Left lung (tissue), 10 donors: ENCODE results near the gene DOCK8. TPM values are rescaled to one million over a fixed set of nuclear protein-coding genes. Genes with fewer than 3 reads are reported as not detected.

Experiments used
- ATAC-seq: fragments of 200-7000 bp; cut with Tn5 transposase; one replicate; pipeline ENCODE4 v1.9.1; 2020; ENCODE audit warnings: moderate library complexity
- DNase-seq, 4 donors: peaks; one replicate each; pipeline ENCODE4 v3.0.0-alpha.2; 2013 to 2020
- H3K27ac ChIP-seq, 2 donors: fragments of 200-600 bp; sonication (generic) in 1 of 2; one replicate each; pipeline versions ENCODE4 v1.5.0 to v1.8.0; 2020 to 2021
- H3K27me3 ChIP-seq, 2 donors: fragments of 200-600 bp; sonication (generic) in 1 of 2; one replicate each; pipeline versions ENCODE4 v1.5.0 to v1.8.0; 2020 to 2021
- H3K36me3 ChIP-seq, 2 donors: fragments of 200-600 bp; sonication (generic) in 1 of 2; one replicate each; pipeline versions ENCODE4 v1.5.0 to v1.8.0; 2020 to 2021
- H3K4me1 ChIP-seq, 2 donors: fragments of 200-600 bp; one replicate each; pipeline ENCODE4 v1.8.0; 2021
- H3K4me3 ChIP-seq, 2 donors: fragments of 200-600 bp; sonication (generic) in 1 of 2; one replicate each; pipeline versions ENCODE4 v1.5.0 to v1.8.0; 2020 to 2021; ENCODE audit warnings: mild to moderate bottlenecking in 1 of 2
- H3K9me3 ChIP-seq, 2 donors: fragments of 200-600 bp; sonication (generic) in 1 of 2; one replicate each; pipeline versions ENCODE4 v1.5.0 to v1.8.0; 2020 to 2021
- intact Hi-C, 2 donors: fragments of 100-400 bp; cut with DNase I; formaldehyde crosslinking; loops; one replicate each; pipeline versions ENCODE4 v1.11.2 to v1.14.2; 2022
- polyA plus RNA-seq, 6 donors: library from polyadenylated mRNA; unstranded; fragments of 120-200 nt; gene quantifications; one replicate each; pipeline ENCODE4 v1.2.1, GENCODE V29; 2013; ENCODE audit not compliant: insufficient read length in 6 of 6
- total RNA-seq, 2 donors: library from RNA; stranded (reverse); fragmentation: NEBNext Ultra II Directional; extraction: Animal tissue kit (Norgen Biotek cat#: 25700); gene quantifications; one replicate each; pipeline ENCODE4 v1.2.1, GENCODE V29; 2021
- TF ChIP-seq, protein P1 (sequence below), 2 donors: fragments of 200-600 bp; sonication (generic) in 1 of 2; IDR thresholded peaks; one replicate each; pipeline versions ENCODE4 v1.5.0 to v1.8.0; 2021; ENCODE audit warnings: antibody characterized with exemption in 2 of 2
- donor health status: DM: no; HTN: yes; CAD: no.
- donor health status: DM: no; HTN: no; CAD: no.

The DOCK8 gene
- total and polyA plus RNA-seq, 8 donors = 5.9 to 95.9 (median 8.5) TPM

DNA sequence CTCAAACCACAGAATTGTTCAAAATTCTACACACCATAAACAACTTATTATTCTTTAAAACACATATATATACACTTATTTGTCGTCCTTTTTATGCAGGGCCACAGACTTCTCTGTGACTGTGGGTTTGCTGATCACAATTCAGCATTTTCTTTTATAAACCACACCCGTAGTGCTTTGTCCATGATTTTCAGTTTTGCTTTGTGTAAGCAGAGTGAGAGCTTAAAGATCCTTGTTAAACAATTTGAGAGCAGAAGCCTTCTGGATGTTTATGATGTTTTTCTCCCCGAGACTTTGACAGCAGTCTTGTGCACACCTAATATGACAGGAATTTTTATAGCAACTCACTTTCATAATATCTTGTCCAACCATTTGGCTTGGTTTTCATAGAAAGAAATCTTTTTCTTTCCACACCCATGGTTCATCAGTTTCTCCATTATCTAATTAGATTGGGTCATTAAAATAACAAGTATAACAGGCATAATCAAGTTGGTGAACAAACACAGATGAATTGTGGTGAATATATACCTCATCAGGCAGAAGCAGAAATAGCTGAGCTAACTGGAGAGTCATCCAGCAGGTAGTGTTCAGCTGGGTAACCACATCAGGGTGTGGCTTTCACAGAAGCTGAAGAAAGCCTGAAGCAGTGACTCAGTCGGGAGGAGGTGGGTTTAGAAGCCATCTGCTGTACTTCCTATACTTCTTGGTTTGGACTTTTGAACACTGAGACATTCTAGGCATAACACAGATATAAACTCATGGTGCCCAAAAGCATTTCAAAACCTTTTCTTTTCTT is 232.8 kb downstream of the DOCK8 start:
- peak; percentile 94 for ATAC-seq
- no peak for DNase-seq
- intact Hi-C loops = no loop called here
- H3K4me1 ChIP-seq = peaks cover 0 to 2% of the 10 kb centered on the region in 2 donors
- H3K36me3 ChIP-seq = peaks cover 0 to 91% of the 10 kb centered on the region in 2 donors
- TF ChIP-seq, protein P1, sequence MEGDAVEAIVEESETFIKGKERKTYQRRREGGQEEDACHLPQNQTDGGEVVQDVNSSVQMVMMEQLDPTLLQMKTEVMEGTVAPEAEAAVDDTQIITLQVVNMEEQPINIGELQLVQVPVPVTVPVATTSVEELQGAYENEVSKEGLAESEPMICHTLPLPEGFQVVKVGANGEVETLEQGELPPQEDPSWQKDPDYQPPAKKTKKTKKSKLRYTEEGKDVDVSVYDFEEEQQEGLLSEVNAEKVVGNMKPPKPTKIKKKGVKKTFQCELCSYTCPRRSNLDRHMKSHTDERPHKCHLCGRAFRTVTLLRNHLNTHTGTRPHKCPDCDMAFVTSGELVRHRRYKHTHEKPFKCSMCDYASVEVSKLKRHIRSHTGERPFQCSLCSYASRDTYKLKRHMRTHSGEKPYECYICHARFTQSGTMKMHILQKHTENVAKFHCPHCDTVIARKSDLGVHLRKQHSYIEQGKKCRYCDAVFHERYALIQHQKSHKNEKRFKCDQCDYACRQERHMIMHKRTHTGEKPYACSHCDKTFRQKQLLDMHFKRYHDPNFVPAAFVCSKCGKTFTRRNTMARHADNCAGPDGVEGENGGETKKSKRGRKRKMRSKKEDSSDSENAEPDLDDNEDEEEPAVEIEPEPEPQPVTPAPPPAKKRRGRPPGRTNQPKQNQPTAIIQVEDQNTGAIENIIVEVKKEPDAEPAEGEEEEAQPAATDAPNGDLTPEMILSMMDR (IDR thresholded peaks at IDR 0.05) = no peak
- no peak overlapping the region for H3K27ac ChIP-seq
- H3K9me3 ChIP-seq = no peaks in the 10 kb centered on the region
- H3K27me3 ChIP-seq = no peaks in the 10 kb centered on the region
- no peak overlapping the region for H3K4me3 ChIP-seq

DNA sequence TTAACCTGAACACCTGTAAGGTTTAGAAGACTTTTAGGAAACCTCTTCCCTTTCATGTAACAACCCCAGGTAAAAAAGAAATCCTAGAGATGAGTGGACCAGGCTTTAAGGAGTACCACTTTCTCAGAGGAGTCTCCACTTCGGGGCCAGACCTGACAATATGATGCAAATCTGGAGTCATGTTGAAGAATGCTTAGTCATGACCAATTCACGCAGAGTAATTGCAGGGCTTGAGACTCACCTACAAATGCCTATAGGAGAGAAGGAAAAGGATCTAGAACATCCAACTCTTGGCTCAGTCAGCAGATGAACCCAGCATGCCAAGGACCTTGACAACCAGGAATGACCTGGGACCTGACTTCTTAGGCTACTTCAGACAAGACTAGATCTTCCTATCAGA is 235.4 kb downstream of the DOCK8 start:
- H3K4me3 ChIP-seq = no peak overlapping the region
- ATAC-seq (no peak), DNase-seq (no peak)
- intact Hi-C loops = no loop called here
- peaks cover 0 to 2% of the 10 kb centered on the region in 2 donors for H3K4me1 ChIP-seq
- no peaks in the 10 kb centered on the region for H3K9me3 ChIP-seq
- H3K36me3 ChIP-seq = peaks cover 0 to 91% of the 10 kb centered on the region in 2 donors
- no peak overlapping the region for H3K27ac ChIP-seq
- TF ChIP-seq, protein P1 (IDR thresholded peaks at IDR 0.05) = no peak
- no peaks in the 10 kb centered on the region for H3K27me3 ChIP-seq

DNA sequence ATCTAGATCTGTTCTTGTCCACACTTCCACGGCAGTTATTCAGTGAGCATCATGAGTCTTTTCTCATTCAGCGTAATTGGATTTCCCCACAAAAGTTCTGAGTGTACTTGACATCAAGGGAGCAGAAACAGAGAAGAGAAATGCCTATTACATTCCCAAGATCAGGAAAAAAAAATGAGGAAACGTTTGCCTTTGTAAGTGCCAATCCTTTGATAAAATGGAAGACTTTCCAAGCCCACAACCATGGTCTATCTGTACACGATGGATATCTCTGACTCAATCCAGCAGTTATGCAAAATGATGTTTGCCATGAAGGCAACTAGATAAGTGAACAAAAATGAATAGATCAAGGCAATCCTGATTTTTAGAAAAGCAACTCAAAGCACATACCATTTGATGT is 235.9 kb downstream of the DOCK8 start:
- H3K36me3 ChIP-seq = peaks cover 0 to 93% of the 10 kb centered on the region in 2 donors
- no peaks in the 10 kb centered on the region for H3K27me3 ChIP-seq
- H3K27ac ChIP-seq = no peak overlapping the region
- no peaks in the 10 kb centered on the region for H3K9me3 ChIP-seq
- intact Hi-C loops = no loop called here
- TF ChIP-seq, protein P1 (IDR thresholded peaks at IDR 0.05) = no peak
- no peak for ATAC-seq
- peaks cover 0 to 2% of the 10 kb centered on the region in 2 donors for H3K4me1 ChIP-seq
- H3K4me3 ChIP-seq = no peak overlapping the region
- DNase-seq = no peak

DNA sequence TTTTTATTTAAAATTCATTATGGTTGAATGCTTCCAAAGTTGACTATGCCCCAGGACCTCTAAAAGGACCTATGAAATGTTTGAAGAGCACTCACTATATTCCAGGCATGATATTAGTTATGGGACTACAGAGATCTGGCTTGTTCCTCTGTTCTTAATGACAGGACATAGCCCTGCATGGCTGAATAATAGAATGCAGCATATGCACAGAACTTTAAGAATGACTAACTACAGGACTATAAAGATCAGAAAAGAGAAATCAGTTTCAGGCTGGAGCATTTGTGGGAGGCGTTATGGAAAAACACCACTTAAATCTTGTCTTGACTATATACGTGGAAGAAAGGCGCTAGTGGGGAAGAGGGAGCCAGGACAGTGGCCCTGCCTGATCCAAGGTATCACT is 239.2 kb downstream of the DOCK8 start:
- Histone ChIP-seq H3K27ac (no peak overlapping the region), H3K9me3 (no peaks in the 10 kb centered on the region), H3K36me3 (peaks cover 0 to 90% of the 10 kb centered on the region in 2 donors), H3K4me1 (no peaks in the 10 kb centered on the region), H3K27me3 (no peaks in the 10 kb centered on the region), H3K4me3 (no peak overlapping the region)
- intact Hi-C loops = no loop called here
- DNase-seq (no peak), ATAC-seq (no peak)
- TF ChIP-seq, protein P1 (IDR thresholded peaks at IDR 0.05) = no peak

DNA sequence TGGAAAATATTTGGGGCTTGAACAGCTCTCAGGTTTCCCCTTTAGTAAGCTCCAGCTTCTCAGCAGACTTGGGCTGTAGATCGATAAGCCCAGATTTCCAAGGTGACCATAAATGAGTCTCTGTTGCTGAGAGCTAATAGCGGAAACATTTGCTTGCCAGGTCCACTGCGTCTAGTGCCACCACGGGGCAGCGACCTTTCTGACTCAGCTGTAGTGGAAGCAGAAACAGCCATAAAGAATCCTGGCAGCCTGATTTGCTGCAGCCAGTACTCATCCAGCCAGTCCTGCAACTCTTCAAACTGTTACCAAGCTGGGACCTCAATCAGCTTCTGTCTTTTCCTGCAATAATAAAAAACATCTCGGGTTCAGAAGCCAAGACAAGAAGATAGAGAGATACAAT is 241.7 kb downstream of the DOCK8 start:
- Histone ChIP-seq H3K36me3 (peaks cover 0 to 72% of the 10 kb centered on the region in 2 donors), H3K4me1 (no peaks in the 10 kb centered on the region), H3K27ac (no peak overlapping the region), H3K4me3 (no peak overlapping the region), H3K9me3 (no peaks in the 10 kb centered on the region), H3K27me3 (no peaks in the 10 kb centered on the region)
- intact Hi-C loops = no loop called here
- TF ChIP-seq, protein P1 (IDR thresholded peaks at IDR 0.05) = no peak
- DNase-seq = no peak
- ATAC-seq = no peak
